GM12892 (cell line): Measurements from ENCODE around the gene FRMPD2.

Experiments used
- POLR2A ChIP-seq: IDR thresholded peaks from 2 replicates; pipeline ENCODE4 v1.6.1; 2011; ENCODE audit warnings: low read depth, low read length, control low read depth
- POLR2AphosphoS5 ChIP-seq: IDR thresholded peaks from 2 replicates; pipeline ENCODE4 v1.6.1; 2011; ENCODE audit warnings: low read depth, low read length, control low read depth
- TAF1 ChIP-seq: IDR thresholded peaks from 2 replicates; pipeline ENCODE4 v1.6.1; 2011; ENCODE audit warnings: low read depth, mild to moderate bottlenecking, control low read depth, low read length, borderline replicate concordance

DNA sequence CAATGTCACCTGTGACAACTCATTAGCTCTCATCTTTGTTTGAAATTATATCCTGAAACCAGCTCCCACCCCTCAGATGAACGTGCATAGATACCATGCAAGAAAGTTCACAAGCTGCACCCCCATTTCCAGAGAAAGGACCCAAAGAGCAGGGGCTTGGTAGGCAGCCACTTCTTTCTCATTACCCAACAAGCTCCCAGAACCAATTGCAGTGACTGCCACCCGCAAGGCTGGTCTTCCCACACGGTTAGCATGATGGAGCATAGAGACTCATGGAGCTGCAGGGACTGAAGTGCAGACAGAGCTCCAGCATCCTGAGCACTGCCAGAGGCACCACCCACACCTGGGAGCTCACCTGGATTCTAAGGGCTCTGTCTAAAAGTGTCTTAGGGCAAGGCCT lies 28.5 kb downstream of the FRMPD2 start:
- no peak for TF ChIP-seq POLR2A
- no peak for TF ChIP-seq POLR2AphosphoS5
- TF ChIP-seq TAF1, result no peak
